HG02884 (cell line): ENCODE data around the gene NAA25.
"Not testable (repeated sequence)": the region's sequence is repeated elsewhere in the genome, so short reads cannot be mapped to it uniquely, and the experiment has no call there.

ENCODE experiments used
- ATAC-seq: cut with Tn5 transposase; IDR thresholded peaks from one replicate; pipeline ENCODE4 v1.9.1; 2021; ENCODE audit warnings: mild to moderate bottlenecking, moderate library complexity; ENCODE audit not compliant: unreplicated experiment

Gene NAA25

GRCh38 chr12:112116232-112117060 lies 7.9 kb upstream of the NAA25 start:
- ATAC-seq: no peak

GRCh38 chr12:112115259-112116045 lies 6.9 kb upstream of the NAA25 start:
- no peak for ATAC-seq

- no peak for ATAC-seq
These were observed 4.0 kb upstream of the NAA25 start for GRCh38 chr12:112112409-112113133.

GRCh38 chr12:112111931-112112330 lies 3.3 kb upstream of the NAA25 start:
- ATAC-seq: no peak

- not testable (repeated sequence) for ATAC-seq
These were observed 2.4 kb upstream of the NAA25 start for GRCh38 chr12:112110787-112111662.

GRCh38 chr12:112107306-112108201 lies 1.0 kb downstream of the NAA25 start:
- ATAC-seq: no peak

- no peak for ATAC-seq
These were observed 2.7 kb downstream of the NAA25 start for GRCh38 chr12:112105891-112106290.

GRCh38 chr12:112103758-112104503 lies 4.7 kb downstream of the NAA25 start:
- ATAC-seq: no peak

- ATAC-seq: not testable (repeated sequence)
These were observed 5.8 kb downstream of the NAA25 start for GRCh38 chr12:112102746-112103145.

- ATAC-seq: no peak
These were observed 6.5 kb downstream of the NAA25 start for GRCh38 chr12:112102127-112102526.

GRCh38 chr12:112100500-112100899 lies 8.1 kb downstream of the NAA25 start:
- not testable (repeated sequence) for ATAC-seq

GRCh38 chr12:112097641-112098040 lies 10.9 kb downstream of the NAA25 start:
- ATAC-seq: no peak

- ATAC-seq: no peak
These were observed 11.9 kb downstream of the NAA25 start for GRCh38 chr12:112096667-112097066.

- no peak for ATAC-seq
These were observed 12.5 kb downstream of the NAA25 start for GRCh38 chr12:112096070-112096469.

- ATAC-seq: no peak
These were observed 17.0 kb downstream of the NAA25 start for GRCh38 chr12:112091563-112091962.

- no peak for ATAC-seq
These were observed 20.7 kb downstream of the NAA25 start for GRCh38 chr12:112087851-112088250.

- no peak for ATAC-seq
These were observed 21.3 kb downstream of the NAA25 start for GRCh38 chr12:112087055-112087850.

GRCh38 chr12:112066566-112066965 lies 42.0 kb downstream of the NAA25 start:
- no peak for ATAC-seq
